Measurements from ENCODE around the gene ACBD4.

The ACBD4 gene

DNA sequence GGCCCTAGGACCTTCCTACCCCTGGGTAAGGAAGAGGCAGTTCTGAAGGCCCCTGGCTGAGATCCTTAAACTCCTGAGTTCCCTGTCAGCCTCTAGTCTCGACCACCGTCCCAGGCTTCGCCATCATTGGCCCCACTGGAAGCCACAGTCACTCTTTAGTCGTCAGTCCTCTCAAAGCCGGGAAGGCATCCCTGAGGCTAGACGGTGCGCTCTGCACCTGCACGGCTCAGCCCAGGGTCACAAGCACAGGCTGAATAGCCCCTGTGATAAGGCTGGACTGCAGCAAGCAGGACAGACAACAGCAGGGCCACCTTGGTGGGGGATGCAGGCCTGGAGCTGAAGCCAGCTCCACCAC, 9.5 kb downstream of the ACBD4 start:
- H3K27me3 ChIP-seq (ENCODE audit: insufficient read depth, low read length), result no peaks in the 10 kb centered on the region
- peaks cover 6% of the 10 kb centered on the region; the same call in 1 of the 2 replicates for H3K4me1 ChIP-seq (ENCODE audit: insufficient read depth, low read length)
- H3K9me3 ChIP-seq (ENCODE audit: insufficient read depth, low read depth, low read length), result no peaks in the 10 kb centered on the region
- no peaks in the 10 kb centered on the region for H3K36me3 ChIP-seq (ENCODE audit: insufficient read depth, low read depth, low read length)
- peak overlapping the region; percentile 79; the same call in 1 of the 2 replicates for H3K4me3 ChIP-seq (ENCODE audit: low read length)
- H3K27ac ChIP-seq (ENCODE audit: low read length), result no peak overlapping the region
- H3K9ac ChIP-seq (ENCODE audit: low read depth, low read length), result no peak overlapping the region

GRCh38 chr17:45146166-45146565, 10.7 kb downstream of the ACBD4 start:
- Histone ChIP-seq H3K36me3 (ENCODE audit: insufficient read depth, low read depth, low read length) (no peaks in the 10 kb centered on the region), H3K9me3 (ENCODE audit: insufficient read depth, low read depth, low read length) (no peaks in the 10 kb centered on the region), H3K9ac (ENCODE audit: low read depth, low read length) (peak overlapping the region; percentile 98; the same call in 1 of the 2 replicates), H3K27ac (ENCODE audit: low read length) (no peak overlapping the region), H3K4me1 (ENCODE audit: insufficient read depth, low read length) (peaks cover 9% of the 10 kb centered on the region; the same call in 1 of the 2 replicates), H3K4me3 (ENCODE audit: low read length) (no peak overlapping the region), H3K27me3 (ENCODE audit: insufficient read depth, low read length) (no peaks in the 10 kb centered on the region)

DNA sequence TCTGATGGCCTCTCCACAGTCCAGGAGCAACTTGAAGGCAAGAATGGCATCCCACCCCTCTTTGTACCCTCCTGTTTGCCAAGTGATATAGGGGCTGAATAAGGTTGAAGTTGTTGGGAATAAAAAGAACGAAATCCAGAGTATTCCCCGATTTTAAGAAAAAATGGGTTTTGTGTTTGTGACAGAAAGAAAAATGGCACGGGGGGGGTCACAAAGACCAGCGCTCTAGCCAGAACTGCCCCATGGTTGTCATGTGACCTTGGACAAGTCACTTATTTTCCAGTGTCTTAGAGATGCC, 11.1 kb downstream of the ACBD4 start:
- peak overlapping the region; percentile 54 for H3K27ac ChIP-seq (ENCODE audit: low read length)
- peaks cover 12% of the 10 kb centered on the region; the same call in 1 of the 2 replicates for H3K4me1 ChIP-seq (ENCODE audit: insufficient read depth, low read length)
- H3K27me3 ChIP-seq (ENCODE audit: insufficient read depth, low read length), result no peaks in the 10 kb centered on the region
- no peaks in the 10 kb centered on the region for H3K9me3 ChIP-seq (ENCODE audit: insufficient read depth, low read depth, low read length)
- peak overlapping the region; percentile 98; the same call in 1 of the 2 replicates for H3K9ac ChIP-seq (ENCODE audit: low read depth, low read length)
- no peaks in the 10 kb centered on the region for H3K36me3 ChIP-seq (ENCODE audit: insufficient read depth, low read depth, low read length)
- H3K4me3 ChIP-seq (ENCODE audit: low read length), result peak overlapping the region; percentile 90

- Histone ChIP-seq H3K27me3 (ENCODE audit: insufficient read depth, low read length) (no peaks in the 10 kb centered on the region), H3K4me3 (ENCODE audit: low read length) (peak overlapping the region; percentile 90), H3K27ac (ENCODE audit: low read length) (peak overlapping the region; percentile 88), H3K9ac (ENCODE audit: low read depth, low read length) (peak overlapping the region; percentile 98; the same call in 1 of the 2 replicates), H3K9me3 (ENCODE audit: insufficient read depth, low read depth, low read length) (no peaks in the 10 kb centered on the region), H3K36me3 (ENCODE audit: insufficient read depth, low read depth, low read length) (no peaks in the 10 kb centered on the region), H3K4me1 (ENCODE audit: insufficient read depth, low read length) (peaks cover 15% of the 10 kb centered on the region; the same call in 1 of the 2 replicates)
Measured at GRCh38 chr17:45146890-45147580, 11.5 kb downstream of the ACBD4 start.

GRCh38 chr17:45147581-45148182, 12.2 kb downstream of the ACBD4 start:
- no peaks in the 10 kb centered on the region for H3K27me3 ChIP-seq (ENCODE audit: insufficient read depth, low read length)
- peak overlapping the region; percentile 88 for H3K27ac ChIP-seq (ENCODE audit: low read length)
- H3K4me3 ChIP-seq (ENCODE audit: low read length), result peak overlapping the region; percentile 90
- H3K9ac ChIP-seq (ENCODE audit: low read depth, low read length), result peak overlapping the region; percentile 98
- H3K4me1 ChIP-seq (ENCODE audit: insufficient read depth, low read length), result peaks cover 15% of the 10 kb centered on the region; the same call in 1 of the 2 replicates
- no peaks in the 10 kb centered on the region for H3K9me3 ChIP-seq (ENCODE audit: insufficient read depth, low read depth, low read length)
- no peaks in the 10 kb centered on the region for H3K36me3 ChIP-seq (ENCODE audit: insufficient read depth, low read depth, low read length)

- H3K27ac ChIP-seq (ENCODE audit: low read length), result peak within 1 kb of the TSS; percentile 88
- H3K9me3 ChIP-seq (ENCODE audit: insufficient read depth, low read depth, low read length), result no peaks in the 10 kb centered on the region
- H3K4me3 ChIP-seq (ENCODE audit: low read length), result peak within 1 kb of the TSS; percentile 95
Measured at GRCh38 chr17:45148183-45149036, 12.9 kb downstream of the ACBD4 start, which contains the start of gene HEXIM1. TSS of gene HEXIM1 (plus strand) at chr17:45148475. CDS start at chr17:45149191, 716 bp downstream.

GRCh38 chr17:45149037-45149668, 13.7 kb downstream of the ACBD4 start:
- H3K4me3 ChIP-seq (ENCODE audit: low read length), result peak overlapping the region; percentile 95
- no peaks in the 10 kb centered on the region for H3K27me3 ChIP-seq (ENCODE audit: insufficient read depth, low read length)
- peaks cover 11% of the 10 kb centered on the region; the same call in 1 of the 2 replicates for H3K4me1 ChIP-seq (ENCODE audit: insufficient read depth, low read length)
- no peaks in the 10 kb centered on the region for H3K36me3 ChIP-seq (ENCODE audit: insufficient read depth, low read depth, low read length)
- H3K27ac ChIP-seq (ENCODE audit: low read length), result no peak overlapping the region
- H3K9ac ChIP-seq (ENCODE audit: low read depth, low read length), result peak overlapping the region; percentile 63; the same call in 1 of the 2 replicates
- H3K9me3 ChIP-seq (ENCODE audit: insufficient read depth, low read depth, low read length), result no peaks in the 10 kb centered on the region

More at GRCh38 chr17:45148183-45149036, 12.9 kb downstream of the ACBD4 start, which contains the start of gene HEXIM1:
- H3K27me3 ChIP-seq (ENCODE audit: insufficient read depth, low read length), result no peaks in the 10 kb centered on the region
- no peaks in the 10 kb centered on the region for H3K36me3 ChIP-seq (ENCODE audit: insufficient read depth, low read depth, low read length)
- peaks cover 11% of the 10 kb centered on the region; the same call in 1 of the 2 replicates for H3K4me1 ChIP-seq (ENCODE audit: insufficient read depth, low read length)
- peak within 1 kb of the TSS; percentile 98 for H3K9ac ChIP-seq (ENCODE audit: low read depth, low read length)

DNA sequence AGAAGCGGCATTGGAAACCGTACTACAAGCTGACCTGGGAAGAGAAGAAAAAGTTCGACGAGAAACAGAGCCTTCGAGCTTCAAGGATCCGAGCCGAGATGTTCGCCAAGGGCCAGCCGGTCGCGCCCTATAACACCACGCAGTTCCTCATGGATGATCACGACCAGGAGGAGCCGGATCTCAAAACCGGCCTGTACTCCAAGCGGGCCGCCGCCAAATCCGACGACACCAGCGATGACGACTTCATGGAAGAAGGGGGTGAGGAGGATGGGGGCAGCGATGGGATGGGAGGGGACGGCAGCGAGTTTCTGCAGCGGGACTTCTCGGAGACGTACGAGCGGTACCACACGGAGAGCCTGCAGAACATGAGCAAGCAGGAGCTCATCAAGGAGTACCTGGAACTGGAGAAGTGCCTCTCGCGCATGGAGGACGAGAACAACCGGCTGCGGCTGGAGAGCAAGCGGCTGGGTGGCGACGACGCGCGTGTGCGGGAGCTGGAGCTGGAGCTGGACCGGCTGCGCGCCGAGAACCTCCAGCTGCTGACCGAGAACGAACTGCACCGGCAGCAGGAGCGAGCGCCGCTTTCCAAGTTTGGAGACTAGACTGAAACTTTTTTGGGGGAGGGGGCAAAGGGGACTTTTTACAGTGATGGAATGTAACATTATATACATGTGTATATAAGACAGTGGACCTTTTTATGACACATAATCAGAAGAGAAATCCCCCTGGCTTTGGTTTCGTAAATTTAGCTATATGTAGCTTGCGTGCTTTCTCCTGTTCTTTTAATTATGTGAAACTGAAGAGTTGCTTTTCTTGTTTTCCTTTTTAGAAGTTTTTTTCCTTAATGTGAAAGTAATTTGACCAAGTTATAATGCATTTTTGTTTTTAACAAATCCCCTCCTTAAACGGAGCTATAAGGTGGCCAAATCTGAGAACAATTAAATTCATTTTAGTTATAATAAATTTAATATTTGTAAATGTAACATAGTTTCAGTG, 14.5 kb downstream of the ACBD4 start:
- Histone ChIP-seq H3K4me3 (ENCODE audit: low read length) (peak overlapping the region; percentile 95), H3K27ac (ENCODE audit: low read length) (no peak overlapping the region), H3K27me3 (ENCODE audit: insufficient read depth, low read length) (no peaks in the 10 kb centered on the region), H3K9ac (ENCODE audit: low read depth, low read length) (peak overlapping the region; percentile 63; the same call in 1 of the 2 replicates), H3K36me3 (ENCODE audit: insufficient read depth, low read depth, low read length) (no peaks in the 10 kb centered on the region), H3K4me1 (ENCODE audit: insufficient read depth, low read length) (peaks cover 11% of the 10 kb centered on the region; the same call in 1 of the 2 replicates), H3K9me3 (ENCODE audit: insufficient read depth, low read depth, low read length) (no peaks in the 10 kb centered on the region)

- Histone ChIP-seq H3K9me3 (ENCODE audit: insufficient read depth, low read depth, low read length) (no peaks in the 10 kb centered on the region), H3K4me3 (ENCODE audit: low read length) (peak overlapping the region; percentile 95), H3K27ac (ENCODE audit: low read length) (no peak overlapping the region), H3K27me3 (ENCODE audit: insufficient read depth, low read length) (no peaks in the 10 kb centered on the region), H3K4me1 (ENCODE audit: insufficient read depth, low read length) (peaks cover 11% of the 10 kb centered on the region; the same call in 1 of the 2 replicates), H3K9ac (ENCODE audit: low read depth, low read length) (no peak overlapping the region; the same call in 1 of the 2 replicates), H3K36me3 (ENCODE audit: insufficient read depth, low read depth, low read length) (no peaks in the 10 kb centered on the region)
Measured at GRCh38 chr17:45150911-45151809, 15.7 kb downstream of the ACBD4 start.

Data from iPS-20b (cell line).